Loucy (cell line): ENCODE results near the gene CKM.

Experiments used
- EZH2phosphoT487 ChIP-seq: fragments of 200-600 bp; IDR thresholded peaks from 2 replicates; pipeline ENCODE4 v1.6.1; 2018; ENCODE audit warnings: antibody characterized with exemption, mild to moderate bottlenecking, moderate library complexity, borderline replicate concordance
- TF ChIP-seq, protein P1 (sequence below): fragments of 200-600 bp; sonication (generic); conservative IDR thresholded peaks from 2 replicates; pipeline ENCODE4 v1.5.1; 2014; ENCODE audit warnings: mild to moderate bottlenecking, antibody characterized with exemption, low read length

- TF ChIP-seq, protein P1, sequence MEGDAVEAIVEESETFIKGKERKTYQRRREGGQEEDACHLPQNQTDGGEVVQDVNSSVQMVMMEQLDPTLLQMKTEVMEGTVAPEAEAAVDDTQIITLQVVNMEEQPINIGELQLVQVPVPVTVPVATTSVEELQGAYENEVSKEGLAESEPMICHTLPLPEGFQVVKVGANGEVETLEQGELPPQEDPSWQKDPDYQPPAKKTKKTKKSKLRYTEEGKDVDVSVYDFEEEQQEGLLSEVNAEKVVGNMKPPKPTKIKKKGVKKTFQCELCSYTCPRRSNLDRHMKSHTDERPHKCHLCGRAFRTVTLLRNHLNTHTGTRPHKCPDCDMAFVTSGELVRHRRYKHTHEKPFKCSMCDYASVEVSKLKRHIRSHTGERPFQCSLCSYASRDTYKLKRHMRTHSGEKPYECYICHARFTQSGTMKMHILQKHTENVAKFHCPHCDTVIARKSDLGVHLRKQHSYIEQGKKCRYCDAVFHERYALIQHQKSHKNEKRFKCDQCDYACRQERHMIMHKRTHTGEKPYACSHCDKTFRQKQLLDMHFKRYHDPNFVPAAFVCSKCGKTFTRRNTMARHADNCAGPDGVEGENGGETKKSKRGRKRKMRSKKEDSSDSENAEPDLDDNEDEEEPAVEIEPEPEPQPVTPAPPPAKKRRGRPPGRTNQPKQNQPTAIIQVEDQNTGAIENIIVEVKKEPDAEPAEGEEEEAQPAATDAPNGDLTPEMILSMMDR = no peak
- TF ChIP-seq EZH2phosphoT487 = no peak
These were observed 19.2 kb downstream of the CKM start for GRCh38 chr19:45303269-45304060.
